PC-9 (cell line): ENCODE results near the gene SEMA4A. TPM values are rescaled to one million over a fixed set of nuclear protein-coding genes. Genes with fewer than 3 reads are reported as not detected.
A peak's percentile ranks its signal among the peaks of the same experiment; 100 is the strongest.

Experiments used
- BruUV-seq: library from RNA; stranded (reverse); fragments of 400-500 nt; replicated peaks from 2 replicates; lab custom pipeline; 2021; lab: Mats Ljungman, UMichigan
- CTCF ChIA-PET: fragments of 300-600 bp; sonication (Branson Sonifier 250); formaldehyde crosslinking; loops from one replicate; lab custom pipeline; 2022; ENCODE audit warnings: antibody characterized with exemption; lab: Charles Lee
- POLR2A ChIA-PET: fragments of 300-600 bp; sonication (Branson Sonifier 250); formaldehyde crosslinking; loops from one replicate; lab custom pipeline; 2022; ENCODE audit warnings: antibody characterized with exemption; ENCODE audit not compliant: unreplicated experiment; lab: Charles Lee
- DNase-seq, 2 experiments: peaks; one replicate each; pipeline versions ENCODE4 v3.0.0 to v3.0.0-alpha.2; 2015 to 2022; ENCODE audit warnings: mixed read lengths in 1 of 2
- H2AFZ ChIP-seq: fragments of 200-600 bp; sonication (generic); 2 replicates; pipeline ENCODE4 v1.8.1; 2017; ENCODE audit warnings: antibody characterized with exemption
- H3F3A ChIP-seq: fragments of 200-600 bp; sonication (generic); 2 replicates; pipeline ENCODE4 v1.8.1; 2017; ENCODE audit warnings: antibody characterized with exemption, mild to moderate bottlenecking, low read depth; ENCODE audit not compliant: insufficient read depth
- H3K27ac ChIP-seq: fragments of 200-600 bp; sonication (generic); 2 replicates; pipeline ENCODE4 v1.6.1; 2016; ENCODE audit warnings: mixed run types
- H3K27me3 ChIP-seq: fragments of 200-600 bp; sonication (generic); 2 replicates; pipeline ENCODE4 v1.6.1; 2016; ENCODE audit warnings: low read depth, mixed run types; ENCODE audit not compliant: insufficient read depth
- H3K36me3 ChIP-seq: fragments of 200-600 bp; sonication (generic); 2 replicates; pipeline ENCODE4 v1.6.1; 2016; ENCODE audit warnings: low read depth, mixed run types
- H3K4me1 ChIP-seq: fragments of 200-600 bp; sonication (generic); replicated peaks from 2 replicates; pipeline ENCODE4 v1.6.1; 2016; ENCODE audit warnings: mixed run types; ENCODE audit not compliant: insufficient read depth
- H3K4me2 ChIP-seq: fragments of 200-600 bp; sonication (generic); 2 replicates; pipeline ENCODE4 v1.6.1; 2017; ENCODE audit warnings: mixed run types
- H3K4me3 ChIP-seq: fragments of 200-600 bp; sonication (generic); 2 replicates; pipeline ENCODE4 v1.6.1; 2016; ENCODE audit warnings: mixed run types
- H3K79me2 ChIP-seq: fragments of 200-600 bp; sonication (generic); 2 replicates; pipeline ENCODE4 v1.6.1; 2017; ENCODE audit warnings: low read depth, mixed run types
- H3K9me2 ChIP-seq: fragments of 200-600 bp; sonication (generic); 2 replicates; pipeline ENCODE4 v1.8.1; 2017; ENCODE audit warnings: mild to moderate bottlenecking; ENCODE audit not compliant: insufficient read depth
- H3K9me3 ChIP-seq: fragments of 200-600 bp; sonication (generic); 2 replicates; pipeline ENCODE4 v1.8.1; 2016; ENCODE audit warnings: low read depth; ENCODE audit not compliant: insufficient read depth
- H4K20me1 ChIP-seq: fragments of 200-600 bp; sonication (generic); 2 replicates; pipeline ENCODE4 v1.8.1; 2017; ENCODE audit not compliant: insufficient read depth
- CTCF ChIP-seq: fragments of 200-600 bp; sonication (generic); conservative IDR thresholded peaks from 2 replicates; pipeline ENCODE4 v1.6.1; 2017; ENCODE audit warnings: mixed run types, antibody characterized with exemption, mild to moderate bottlenecking, moderate library complexity
- EZH2 ChIP-seq: fragments of 200-600 bp; sonication (generic); IDR thresholded peaks from 2 replicates; pipeline ENCODE4 v1.8.0; 2017; ENCODE audit warnings: antibody characterized with exemption, low read depth
- intact Hi-C: fragments of 100-400 bp; cut with micrococcal nuclease; formaldehyde crosslinking; loops from one replicate; pipeline ENCODE4 v1.10.0; 2022; ENCODE audit not compliant: unreplicated experiment
- total RNA-seq: library from RNA; stranded (reverse); gene quantifications from 2 replicates; pipeline ENCODE4 v1.2.3, GENCODE V29; 2021

SEMA4A gene
- total RNA-seq, 1 experiment from 2014 or later, result 16.2 TPM

GRCh38 chr1:156146020-156146768 is 7.2 kb upstream of the SEMA4A start:
- no peak for TF ChIP-seq EZH2
- peak; percentile 78 for TF ChIP-seq CTCF
- no peaks in the 10 kb centered on the region for H3K4me1 ChIP-seq
- H3K27ac ChIP-seq, result no peak overlapping the region
- H3K79me2 ChIP-seq, result no peaks in the 10 kb centered on the region
- ChIA-PET CTCF (interaction anchor here (0.6 to 1.5 kb wide), 7 partner anchors 14 to 87 kb away, joined by 3 to 32 read pairs (median 4); partner anchors contain the start of genes PMF1 and SLC25A44), POLR2A (interaction anchor here (0.5 to 1.0 kb wide), 8 partner anchors 20 to 953 kb away, joined by 3 to 15 read pairs (median 7); partner anchors contain the start of genes MEF2D and PMF1)
- H4K20me1 ChIP-seq, result 0 out of 2 replicates have a peak, but pooled peaks cover 4% of the 10 kb centered on the region
- H3K4me3 ChIP-seq, result no peak overlapping the region
- no peaks in the 10 kb centered on the region for H3K36me3 ChIP-seq
- intact Hi-C loops, result loop anchor here (1.0 to 5.0 kb wide), 2 partner anchors 79 to 171 kb away; no protein-coding TSS in a partner anchor
- no peaks in the 10 kb centered on the region for H3K9me3 ChIP-seq
- no TSS peak for BruUV-seq
- peak; percentile 87 to 90 for DNase-seq
- peaks cover 40% of the 10 kb centered on the region for H3F3A ChIP-seq
- no peak overlapping the region for H2AFZ ChIP-seq
- no peaks in the 10 kb centered on the region for H3K9me2 ChIP-seq
- H3K27me3 ChIP-seq, result peaks cover 15% of the 10 kb centered on the region; the same call in 1 of the 2 replicates
- no peak overlapping the region for H3K4me2 ChIP-seq

- Histone ChIP-seq H3K4me2 (no peak overlapping the region), H3F3A (peaks cover 33% of the 10 kb centered on the region), H3K4me3 (no peak overlapping the region), H3K4me1 (no peaks in the 10 kb centered on the region), H3K79me2 (no peaks in the 10 kb centered on the region), H3K9me3 (no peaks in the 10 kb centered on the region), H3K9me2 (no peaks in the 10 kb centered on the region), H4K20me1 (0 out of 2 replicates have a peak, but pooled peaks cover 4% of the 10 kb centered on the region), H3K36me3 (no peaks in the 10 kb centered on the region), H3K27me3 (peaks cover 15% of the 10 kb centered on the region; the same call in 1 of the 2 replicates), H3K27ac (no peak overlapping the region), H2AFZ (no peak overlapping the region)
- ChIA-PET POLR2A (no interaction called here), CTCF (interaction anchor here (0.6 to 1.5 kb wide), 3 partner anchors 66 to 87 kb away, joined by 5 to 32 read pairs (median 14); partner anchors contain the start of gene PMF1)
- BruUV-seq, result no TSS peak
- no peak for DNase-seq
- intact Hi-C loops, result loop anchor here (1.0 to 5.0 kb wide), 2 partner anchors 78 to 170 kb away; no protein-coding TSS in a partner anchor
- no peak for TF ChIP-seq EZH2
- TF ChIP-seq CTCF, result no peak
Observed at GRCh38 chr1:156146769-156147405, 6.5 kb upstream of the SEMA4A start.

- no peak for DNase-seq
- intact Hi-C loops, result loop anchor here (5.0 kb wide), 1 partner anchor 169 kb away; no protein-coding TSS in a partner anchor
- POLR2A ChIA-PET, result no interaction called here
Observed at GRCh38 chr1:156148216-156148615, 5.2 kb upstream of the SEMA4A start.

More at GRCh38 chr1:156148216-156148615, 5.2 kb upstream of the SEMA4A start:
- Histone ChIP-seq H3K36me3 (no peaks in the 10 kb centered on the region), H3K79me2 (no peaks in the 10 kb centered on the region), H3F3A (peaks cover 22% of the 10 kb centered on the region), H3K27ac (no peak overlapping the region), H3K9me2 (no peaks in the 10 kb centered on the region), H3K4me2 (no peak overlapping the region), H3K27me3 (peaks cover 15% of the 10 kb centered on the region; the same call in 1 of the 2 replicates), H3K4me3 (no peak overlapping the region), H2AFZ (no peak overlapping the region), H4K20me1 (0 out of 2 replicates have a peak, but pooled peaks cover 4% of the 10 kb centered on the region), H3K4me1 (peaks cover 7% of the 10 kb centered on the region), H3K9me3 (no peaks in the 10 kb centered on the region)
- CTCF ChIA-PET, result interaction anchor here (1.1 kb wide), 1 partner anchor 77 kb away, joined by 5 read pairs; no protein-coding TSS in a partner anchor
- no TSS peak for BruUV-seq
- no peak for TF ChIP-seq CTCF
- no peak for TF ChIP-seq EZH2
